DND-41 (cell line): ENCODE results near the gene CNTLN.

Experiments
- ATAC-seq: fragments of 200-7000 bp; cut with Tn5 transposase; 3 replicates; pipeline ENCODE4 v1.9.1; 2021; ENCODE audit warnings: low read depth; ENCODE audit not compliant: insufficient read depth
- DNase-seq: peaks from one replicate; pipeline ENCODE4 v3.0.0-alpha.2; 2020
- H2AFZ ChIP-seq: 2 replicates; pipeline ENCODE4 v1.6.0; 2012; ENCODE audit warnings: low read depth, low read length
- H3K27ac ChIP-seq: 2 replicates; pipeline ENCODE4 v1.5.1; 2012; ENCODE audit warnings: low read length, inconsistent platforms
- H3K27me3 ChIP-seq: fragments of 200-600 bp; sonication (generic); 2 replicates; pipeline ENCODE4 v1.6.0; 2012; ENCODE audit warnings: low read length, mild to moderate bottlenecking, inconsistent platforms; ENCODE audit not compliant: insufficient read depth, poor library complexity
- H3K36me3 ChIP-seq: 2 replicates; pipeline ENCODE4 v1.5.1; 2012; ENCODE audit warnings: low read length, inconsistent platforms; ENCODE audit not compliant: insufficient read depth
- H3K4me1 ChIP-seq: 2 replicates; pipeline ENCODE4 v1.5.1; 2012; ENCODE audit warnings: mild to moderate bottlenecking, low read length; ENCODE audit not compliant: insufficient read depth
- H3K4me2 ChIP-seq: 2 replicates; pipeline ENCODE4 v1.6.0; 2012; ENCODE audit warnings: mild to moderate bottlenecking, moderate library complexity, low read length, inconsistent platforms; ENCODE audit not compliant: insufficient read depth
- H3K4me3 ChIP-seq, 2 experiments: fragments of 200-600 bp in 1 of 2; shearing (Covaris generic) in 1 of 2; 2 replicates each; pipeline ENCODE4 v1.5.1; 2012 to 2016; ENCODE audit warnings: inconsistent platforms in 2 of 2, low read length in 2 of 2, mild to moderate bottlenecking in 2 of 2, low read depth in 1 of 2, moderate library complexity in 1 of 2
- H3K79me2 ChIP-seq: 2 replicates; pipeline ENCODE4 v1.6.0; 2012; ENCODE audit warnings: low read length, inconsistent platforms; ENCODE audit not compliant: insufficient read depth
- H3K9ac ChIP-seq: 2 replicates; pipeline ENCODE4 v1.6.0; 2012; ENCODE audit warnings: low read depth, mild to moderate bottlenecking, inconsistent platforms, low read length, moderate library complexity
- H3K9me3 ChIP-seq: 2 replicates; pipeline ENCODE4 v1.5.1; 2012; ENCODE audit warnings: low read length, moderate library complexity, mild to moderate bottlenecking, inconsistent platforms; ENCODE audit not compliant: insufficient read depth, severe bottlenecking
- H4K20me1 ChIP-seq: 2 replicates; pipeline ENCODE4 v1.6.0; 2012; ENCODE audit warnings: low read length; ENCODE audit not compliant: insufficient read depth
- CTCF ChIP-seq: IDR thresholded peaks from 2 replicates; pipeline ENCODE4 v1.5.1; 2012; ENCODE audit warnings: borderline replicate concordance, low read length, moderate library complexity, mild to moderate bottlenecking; ENCODE audit not compliant: poor library complexity, severe bottlenecking; ENCODE audit errors: extremely low read depth
- EZH2 ChIP-seq: IDR thresholded peaks from 3 replicates; pipeline ENCODE4 v1.6.1; 2012; ENCODE audit warnings: borderline replicate concordance, low read depth, mild to moderate bottlenecking, moderate library complexity, low read length, inconsistent platforms; ENCODE audit not compliant: severe bottlenecking

CNTLN gene

GRCh38 chr9:17291766-17292165 is 156.9 kb downstream of the CNTLN start:
- no peaks in the 10 kb centered on the region for H3K79me2 ChIP-seq
- 0 out of 2 replicates have a peak, but pooled peaks cover 3% of the 10 kb centered on the region for H3K36me3 ChIP-seq
- H3K27me3 ChIP-seq: no peaks in the 10 kb centered on the region
- DNase-seq (no peak), ATAC-seq (no peak)
- H3K4me1 ChIP-seq: no peaks in the 10 kb centered on the region
- H3K9me3 ChIP-seq: no peaks in the 10 kb centered on the region
- TF ChIP-seq EZH2 (no peak), CTCF (no peak)
- no peak overlapping the region for H3K27ac ChIP-seq
- H3K4me2 ChIP-seq: no peak overlapping the region
- H3K4me3 ChIP-seq: no peak overlapping the region
- no peaks in the 10 kb centered on the region for H4K20me1 ChIP-seq
- no peak overlapping the region for H3K9ac ChIP-seq
- H2AFZ ChIP-seq: no peak overlapping the region

- Histone ChIP-seq H3K36me3 (0 out of 2 replicates have a peak, but pooled peaks cover 3% of the 10 kb centered on the region), H4K20me1 (no peaks in the 10 kb centered on the region), H3K4me3 (no peak overlapping the region), H2AFZ (no peak overlapping the region), H3K9ac (no peak overlapping the region), H3K27me3 (no peaks in the 10 kb centered on the region), H3K79me2 (no peaks in the 10 kb centered on the region), H3K4me1 (no peaks in the 10 kb centered on the region), H3K4me2 (no peak overlapping the region), H3K9me3 (no peaks in the 10 kb centered on the region), H3K27ac (no peak overlapping the region)
- DNase-seq (no peak), ATAC-seq (no peak)
- TF ChIP-seq EZH2 (no peak), CTCF (no peak)
Observed at GRCh38 chr9:17293685-17294084, 158.8 kb downstream of the CNTLN start.

GRCh38 chr9:17294822-17295624 is 160.2 kb downstream of the CNTLN start:
- no peaks in the 10 kb centered on the region for H3K4me1 ChIP-seq
- no peaks in the 10 kb centered on the region for H4K20me1 ChIP-seq
- H3K36me3 ChIP-seq: 0 out of 2 replicates have a peak, but pooled peaks cover 3% of the 10 kb centered on the region
- H3K27me3 ChIP-seq: no peaks in the 10 kb centered on the region
- H3K4me3 ChIP-seq: no peak overlapping the region
- no peak overlapping the region for H3K27ac ChIP-seq
- TF ChIP-seq EZH2 (no peak), CTCF (no peak)
- ATAC-seq (no peak), DNase-seq (no peak)
- no peak overlapping the region for H3K9ac ChIP-seq
- H3K9me3 ChIP-seq: no peaks in the 10 kb centered on the region
- H2AFZ ChIP-seq: no peak overlapping the region
- no peak overlapping the region for H3K4me2 ChIP-seq
- no peaks in the 10 kb centered on the region for H3K79me2 ChIP-seq
